Kidney glomerular epithelial cell (primary cell): ENCODE data around the gene KIF3C.
"Not testable (repeated sequence)": the region's sequence is repeated elsewhere in the genome, so short reads cannot be mapped to it uniquely, and the experiment has no call there.

Source experiments
- DNase-seq: peaks from one replicate; lab custom pipeline; 2025; lab: John Stamatoyannopoulos, UW

Gene KIF3C

DNA sequence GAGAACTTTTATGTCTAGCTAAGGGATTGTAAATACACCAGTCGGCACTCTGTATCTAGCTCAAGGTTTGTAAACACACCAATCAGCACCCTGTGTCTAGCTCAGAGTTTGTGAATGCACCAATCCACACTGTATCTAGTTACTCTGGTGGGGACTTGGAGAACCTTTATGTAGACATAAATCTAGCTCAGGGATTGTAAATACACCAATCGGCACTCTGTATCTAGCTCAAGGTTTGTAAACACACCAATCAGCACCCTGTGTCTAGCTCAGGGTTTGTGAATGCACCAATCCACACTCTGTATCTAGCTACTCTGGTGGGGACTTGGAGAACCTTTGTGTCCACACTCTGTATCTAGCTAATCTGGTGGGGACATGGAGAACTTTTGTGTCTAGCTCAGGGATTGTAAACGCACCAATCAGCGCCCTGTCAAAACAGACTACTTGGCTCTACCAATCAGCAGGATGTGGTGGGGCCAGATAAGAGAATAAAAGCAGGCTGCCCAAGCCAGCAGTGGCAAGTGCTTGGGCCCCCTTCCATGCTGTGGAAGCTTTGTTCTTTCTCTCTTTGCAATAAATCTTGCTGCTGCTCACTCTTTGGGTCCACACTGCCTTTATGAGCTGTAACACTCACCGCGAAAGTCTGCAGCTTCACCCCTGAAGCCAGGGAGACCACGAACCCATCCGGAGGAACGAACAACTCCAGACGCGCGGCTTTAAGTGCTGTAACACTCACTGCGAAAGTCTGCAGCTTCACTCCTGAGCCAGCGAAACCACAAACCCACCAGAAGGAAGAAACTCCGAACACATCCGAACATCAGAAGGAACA lies 66.1 kb downstream of the KIF3C start:
- not testable (repeated sequence) for DNase-seq

- DNase-seq = not testable (repeated sequence)
Measured at GRCh38 chr2:25915411-25915810, 66.9 kb downstream of the KIF3C start.

DNA sequence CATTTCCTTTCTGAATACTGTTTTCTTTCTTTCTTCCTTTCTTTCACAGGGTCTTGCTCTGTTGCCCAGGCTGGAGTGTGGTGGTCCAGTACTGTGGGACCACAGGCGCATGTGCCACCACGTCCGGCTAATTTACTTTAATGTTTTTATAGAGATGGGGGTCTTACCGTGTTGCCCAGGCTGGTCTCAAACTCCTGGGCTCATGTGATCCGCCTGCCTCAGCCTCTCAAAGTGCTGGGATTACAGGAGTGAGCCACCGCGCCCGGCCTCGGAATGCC lies 68.7 kb downstream of the KIF3C start:
- DNase-seq = not testable (repeated sequence)

DNA sequence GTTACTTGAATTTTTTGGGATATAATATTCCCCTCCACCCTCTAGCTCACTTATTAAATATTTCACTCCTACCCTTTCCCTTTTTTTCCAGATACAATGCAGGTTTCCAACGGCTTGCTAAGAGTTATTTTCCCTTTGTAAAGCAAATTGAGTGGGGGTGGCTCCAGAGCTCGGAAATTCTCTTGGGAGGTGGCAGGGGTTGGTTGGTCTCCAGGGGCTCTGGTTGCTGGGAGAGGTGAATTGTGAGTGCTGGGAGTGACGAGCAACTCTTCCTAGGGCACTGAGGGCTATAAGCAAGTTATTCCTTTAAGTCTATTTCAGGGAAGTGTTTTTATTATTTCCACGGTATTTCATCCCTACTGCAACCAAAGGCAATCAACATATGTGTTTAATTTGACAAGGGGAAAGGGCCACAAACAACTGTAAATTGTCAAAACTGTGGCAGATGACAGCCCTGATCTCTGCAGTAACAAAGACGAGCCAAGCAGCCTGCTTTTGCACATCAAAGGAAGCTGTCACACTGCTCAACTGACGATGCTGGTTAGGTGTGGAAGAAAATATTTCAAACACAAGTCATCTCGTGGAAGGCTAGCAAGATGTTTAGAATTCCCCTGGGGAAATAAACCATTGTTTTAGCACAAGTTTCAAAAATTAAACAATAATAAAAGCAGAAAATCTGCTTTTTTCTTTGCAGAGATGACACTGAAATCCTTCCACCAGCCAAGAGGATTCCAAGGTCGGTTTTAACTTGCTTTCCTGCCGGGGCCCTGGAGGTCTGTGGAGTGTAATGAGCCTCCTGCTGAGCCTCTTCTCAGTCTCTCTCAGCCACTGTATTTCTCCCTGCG lies 69.2 kb downstream of the KIF3C start:
- peak; percentile 3 for DNase-seq

DNA sequence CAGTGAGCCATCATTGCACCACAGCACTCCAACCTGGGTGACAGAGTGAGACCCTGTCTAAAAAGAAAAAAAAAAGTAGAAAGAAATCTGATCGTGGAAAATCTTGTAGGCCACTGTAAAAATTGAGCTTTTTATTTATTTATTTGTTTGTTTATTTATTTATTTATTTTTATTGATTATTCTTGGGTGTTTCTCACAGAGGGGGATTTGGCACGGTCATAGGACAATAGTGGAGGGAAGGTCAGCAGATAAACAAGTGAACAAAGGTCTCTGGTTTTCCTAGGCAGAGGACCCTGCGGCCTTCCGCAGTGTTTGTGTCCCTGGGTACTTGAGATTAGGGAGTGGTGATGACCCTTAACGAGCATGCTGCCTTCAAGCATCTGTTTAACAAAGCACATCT lies 72.7 kb downstream of the KIF3C start:
- DNase-seq = not testable (repeated sequence)

DNA sequence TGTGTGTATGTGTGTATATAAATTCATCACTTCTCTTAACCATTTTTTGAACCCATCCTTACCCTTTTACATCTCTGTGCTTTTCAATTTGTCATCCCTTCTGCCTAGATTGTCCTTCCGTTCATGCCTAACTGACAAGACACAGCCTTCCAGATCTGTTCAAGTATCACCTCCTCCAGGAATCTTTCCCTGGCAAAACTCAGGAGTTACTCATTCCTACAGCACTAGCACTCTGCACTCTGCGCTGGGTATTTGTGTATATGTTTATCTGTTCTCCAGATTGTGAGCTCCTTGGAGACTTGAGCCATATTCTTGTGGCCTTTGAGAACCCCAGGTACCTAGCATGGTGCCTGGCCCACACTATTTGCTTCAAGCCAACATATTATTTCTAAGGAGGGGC lies 77.2 kb downstream of the KIF3C start:
- DNase-seq = no peak

- no peak for DNase-seq
Measured at GRCh38 chr2:25903216-25903776, 79.0 kb downstream of the KIF3C start.

GRCh38 chr2:25899404-25899970 lies 82.8 kb downstream of the KIF3C start:
- DNase-seq = no peak

GRCh38 chr2:25897506-25897905 lies 84.8 kb downstream of the KIF3C start:
- DNase-seq = no peak

- not testable (repeated sequence) for DNase-seq
Measured at GRCh38 chr2:25896308-25896707, 86.0 kb downstream of the KIF3C start.

GRCh38 chr2:25895610-25896009 lies 86.7 kb downstream of the KIF3C start:
- no peak for DNase-seq

DNA sequence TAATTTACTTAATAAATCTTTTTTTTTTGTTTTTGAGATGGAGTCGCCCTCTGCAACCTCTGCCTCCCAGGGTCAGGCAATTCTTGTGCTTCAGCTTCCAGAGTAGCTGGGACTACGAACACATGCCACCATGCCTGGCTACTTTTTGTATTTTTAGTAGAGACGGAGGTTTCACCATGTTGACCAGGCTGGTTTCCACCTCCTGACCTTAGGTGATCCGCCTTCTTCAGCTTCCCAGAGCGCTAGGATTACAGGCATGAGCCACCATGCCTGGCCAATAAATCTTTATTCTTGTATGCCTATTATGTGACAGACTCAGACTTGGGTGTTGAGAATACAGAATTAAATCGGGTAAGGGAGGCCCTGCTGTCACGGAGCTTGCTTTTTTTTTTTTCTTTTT lies 87.3 kb downstream of the KIF3C start:
- no peak for DNase-seq

DNA sequence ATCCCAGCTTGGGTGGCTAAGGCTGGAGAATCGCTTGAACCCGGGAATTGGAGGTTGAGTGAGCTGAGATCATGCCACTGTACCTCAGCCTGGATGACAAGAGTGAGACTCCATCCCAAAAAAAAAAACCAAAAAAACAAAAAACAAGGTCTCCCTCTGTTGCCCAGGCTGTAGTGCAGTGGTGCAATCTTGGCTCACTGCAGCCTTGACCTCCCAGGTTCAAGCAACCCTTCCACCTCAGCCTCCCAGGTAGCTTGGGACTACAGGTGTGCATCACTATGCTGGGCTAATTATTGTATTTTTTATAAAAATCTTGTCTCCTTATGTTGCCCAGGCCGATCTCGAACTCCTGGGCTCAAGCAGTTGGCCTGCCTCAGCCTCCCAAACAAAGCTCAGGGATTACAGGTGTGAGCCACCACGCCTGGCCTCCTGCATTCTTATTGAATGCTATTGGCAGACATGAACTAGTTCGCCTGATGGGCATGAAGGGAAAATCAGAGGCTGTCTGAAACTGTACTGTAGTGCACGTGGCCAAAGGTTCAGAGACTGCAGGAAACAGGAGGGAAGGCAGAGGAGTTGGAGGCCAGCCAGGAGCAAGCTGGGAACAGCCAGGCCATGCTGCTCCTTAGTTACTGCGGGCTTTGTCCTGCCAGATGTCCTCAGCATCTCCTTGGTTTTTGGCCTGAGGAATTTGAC lies 88.0 kb downstream of the KIF3C start:
- DNase-seq = no peak

DNA sequence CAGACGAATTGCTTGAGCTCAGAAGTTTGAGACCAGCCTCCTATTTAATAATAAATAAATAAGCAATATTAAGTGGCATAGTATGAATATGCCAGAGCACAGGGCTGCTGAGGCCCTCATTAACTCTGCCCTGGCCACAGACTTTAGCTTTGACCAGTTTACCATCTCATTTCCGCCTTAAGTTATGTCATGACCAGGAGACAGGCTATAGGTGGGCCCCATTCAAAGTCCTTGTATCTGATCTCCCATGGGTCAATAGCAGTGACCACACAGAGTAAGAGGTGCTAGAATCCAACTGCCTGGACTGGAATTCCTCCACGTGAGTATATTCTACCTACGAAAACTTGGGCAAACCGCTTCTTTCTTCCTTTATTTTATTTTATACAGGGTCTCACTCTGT lies 90.6 kb downstream of the KIF3C start:
- DNase-seq = no peak

DNA sequence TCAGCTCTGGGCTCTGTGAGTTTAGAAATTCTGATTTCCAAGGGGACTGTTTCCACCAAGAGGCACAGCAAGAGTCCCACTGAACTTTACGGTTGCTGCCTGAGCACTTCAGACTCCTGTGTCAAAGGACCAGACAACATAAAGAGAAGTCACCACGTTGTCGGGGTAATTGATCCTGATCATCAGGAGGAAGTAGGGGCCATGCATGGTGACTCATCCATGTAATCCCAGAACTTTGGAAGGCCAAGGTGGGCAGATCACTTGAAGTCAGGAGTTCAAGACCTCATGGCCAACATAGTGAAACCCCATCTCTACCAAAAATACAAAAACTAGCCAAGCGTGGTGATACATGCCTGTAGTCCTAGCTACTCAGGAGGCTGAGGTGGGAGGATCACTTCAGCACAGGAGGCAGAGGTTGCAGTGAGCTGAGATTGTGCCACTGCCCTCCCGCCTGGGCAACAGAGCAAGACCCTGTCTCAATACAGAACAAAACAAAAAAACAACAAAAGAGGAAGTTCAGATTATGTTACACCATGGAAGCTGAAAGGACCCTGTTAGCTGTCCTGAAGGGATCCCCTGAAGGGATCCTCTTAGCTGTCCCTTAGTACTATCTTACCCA lies 94.6 kb downstream of the KIF3C start:
- no peak for DNase-seq

DNA sequence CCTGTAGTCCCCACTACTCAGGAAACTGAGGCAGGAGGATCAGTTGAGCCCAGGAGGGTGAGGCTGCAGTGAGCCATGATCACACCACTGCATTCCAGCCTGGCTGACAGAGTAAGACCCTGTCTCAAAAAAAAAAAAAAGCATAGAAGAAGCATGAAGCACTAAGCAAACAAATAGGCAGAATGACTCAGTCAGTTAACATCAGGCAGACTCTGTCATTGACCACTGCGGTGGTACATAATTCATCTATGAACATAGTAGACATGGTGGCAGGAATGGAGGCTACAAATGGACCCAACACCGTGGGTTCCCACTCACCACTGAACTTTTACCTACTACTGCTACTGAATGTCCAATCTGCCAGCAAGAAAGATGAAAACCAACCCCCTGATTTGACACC lies 96.4 kb downstream of the KIF3C start:
- DNase-seq = peak; percentile 52

DNA sequence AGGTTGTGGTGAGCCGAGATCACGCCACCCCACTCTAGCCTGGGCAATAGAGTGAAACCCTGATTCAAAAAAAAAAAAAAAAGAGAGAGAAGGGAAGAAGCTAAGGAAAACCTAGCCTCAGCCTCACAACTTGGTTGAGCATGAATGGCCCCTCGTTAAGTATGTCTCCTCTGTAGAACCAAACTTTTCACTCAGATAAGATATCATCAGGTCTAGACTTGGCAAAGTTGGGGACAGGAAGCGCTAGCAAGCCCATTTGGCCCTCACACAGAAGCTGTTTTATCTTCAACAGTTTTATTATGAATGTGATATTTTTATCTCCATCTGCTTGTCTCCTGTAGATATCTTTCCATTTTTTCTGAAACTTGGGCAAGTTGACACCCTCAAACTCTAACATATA lies 100.5 kb downstream of the KIF3C start:
- DNase-seq = no peak

- DNase-seq = peak; percentile 63
Measured at GRCh38 chr2:25879133-25879730, 103.1 kb downstream of the KIF3C start.

DNA sequence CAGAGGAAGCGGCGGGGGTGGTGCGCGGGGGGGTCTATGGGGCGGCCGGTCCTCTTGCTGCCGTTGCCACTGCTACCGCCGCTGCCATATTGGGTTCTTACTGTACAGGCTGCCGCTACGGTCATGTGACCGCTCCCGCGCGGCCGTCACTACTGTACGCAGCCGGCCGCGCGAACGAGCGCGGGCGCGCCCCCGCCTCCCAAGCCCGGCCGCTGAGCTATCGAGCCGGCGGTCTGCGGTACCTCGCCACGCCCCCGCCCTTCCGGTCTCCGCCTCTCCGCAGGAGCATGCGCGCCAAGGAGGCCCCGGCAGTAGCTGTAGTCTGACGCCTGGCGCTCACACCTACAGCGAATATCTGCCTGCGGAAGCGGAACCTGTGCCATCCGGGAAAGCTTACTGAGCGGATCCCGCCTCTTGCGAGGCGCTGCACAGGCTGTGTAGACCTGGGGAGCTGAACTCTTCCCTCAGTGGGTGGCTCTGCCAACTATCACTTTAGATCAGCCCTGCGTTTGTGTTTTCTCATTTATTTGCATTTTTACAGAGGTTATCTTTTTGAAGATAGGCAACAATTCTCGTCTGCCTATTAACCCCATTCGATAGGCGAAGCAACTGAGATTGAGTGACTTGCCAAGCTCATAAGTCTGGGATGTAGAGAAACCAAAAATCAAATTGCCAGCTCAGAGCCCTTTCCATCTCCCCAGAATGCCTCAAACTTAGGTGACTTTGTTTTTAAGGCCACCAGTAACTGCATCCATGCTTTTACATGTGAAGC lies 103.8 kb downstream of the KIF3C start, which contains the start of gene ASXL2:
Gene ASXL2 (minus strand): TSS at position 127 of the 772 bp plus-strand sequence. CDS start 265 bp downstream, outside the sequence.
- peak; percentile 99 for DNase-seq
